ENCODE measurements around the gene GRM1.

Gene GRM1

GRCh38 chr6:146337376-146337775 is 308.5 kb downstream of the GRM1 start:
- no peak for DNase-seq

GRCh38 chr6:146339716-146340115 is 310.9 kb downstream of the GRM1 start:
- no peak for DNase-seq

GRCh38 chr6:146341493-146342230 is 312.8 kb downstream of the GRM1 start:
- DNase-seq: no peak

GRCh38 chr6:146345598-146345997 is 316.7 kb downstream of the GRM1 start:
- DNase-seq: no peak

GRCh38 chr6:146347090-146347489 is 318.2 kb downstream of the GRM1 start:
- no peak for DNase-seq

GRCh38 chr6:146347690-146348089 is 318.8 kb downstream of the GRM1 start:
- no peak for DNase-seq

- DNase-seq: no peak
These were observed 322.2 kb downstream of the GRM1 start for GRCh38 chr6:146351018-146351417.

GRCh38 chr6:146352163-146352562 is 323.3 kb downstream of the GRM1 start:
- no peak for DNase-seq

GRCh38 chr6:146354451-146354850 is 325.6 kb downstream of the GRM1 start:
- DNase-seq: no peak

GRCh38 chr6:146355521-146356100 is 326.7 kb downstream of the GRM1 start:
- DNase-seq: no peak

GRCh38 chr6:146357578-146358430 is 328.9 kb downstream of the GRM1 start:
- DNase-seq: no peak

- no peak for DNase-seq
These were observed 329.7 kb downstream of the GRM1 start for GRCh38 chr6:146358431-146359046.

- DNase-seq: no peak
These were observed 330.3 kb downstream of the GRM1 start for GRCh38 chr6:146359131-146359530.

GRCh38 chr6:146361128-146361924 is 332.5 kb downstream of the GRM1 start:
- no peak for DNase-seq

GRCh38 chr6:146363838-146364607 is 335.2 kb downstream of the GRM1 start:
- no peak for DNase-seq

- no peak for DNase-seq
These were observed 336.1 kb downstream of the GRM1 start for GRCh38 chr6:146364816-146365594.

GRCh38 chr6:146367061-146367460 is 338.2 kb downstream of the GRM1 start:
- DNase-seq: no peak

GRCh38 chr6:146369866-146370265 is 341.0 kb downstream of the GRM1 start:
- DNase-seq: no peak

- DNase-seq: no peak
These were observed 352.6 kb downstream of the GRM1 start for GRCh38 chr6:146381486-146381885.

- DNase-seq: no peak
These were observed 360.0 kb downstream of the GRM1 start for GRCh38 chr6:146388736-146389364.

Measured in activated CD4-positive, alpha-beta T cell treated with anti-CD3 and anti-CD28 coated beads, Interleukin-2, amount 50 U/mL, for 4 hours (primary cell).